Stimulated activated CD8-positive, alpha-beta memory T cell treated with anti-CD3 and anti-CD28 coated beads, Interleukin-7, amount 100 ng/mL, for 4 hours (primary cell): Measurements from ENCODE around the gene SAXO1.
A peak's percentile ranks its signal among the peaks of the same experiment; 100 is the strongest.
"Not testable (repeated sequence)": the region's sequence is repeated elsewhere in the genome, so short reads cannot be mapped to it uniquely, and the experiment has no call there.

ENCODE experiments used
- DNase-seq, 2 donors: peaks; one replicate each; pipeline ENCODE4 v3.0.0-alpha.2; 2020; ENCODE audit warnings: low read depth in 2 of 2

SAXO1 gene

GRCh38 chr9:19033015-19033414 lies at the start of gene SAXO1:
Gene SAXO1 (minus strand): TSS chr9:19033209. CDS start chr9:19032908, 301 bp downstream.
- DNase-seq, result no peak

- DNase-seq, result no peak
Observed at GRCh38 chr9:19074836-19075235, 41.8 kb upstream of the SAXO1 start.

- DNase-seq, result no peak
Observed at GRCh38 chr9:19074229-19074628, 41.2 kb upstream of the SAXO1 start.

- DNase-seq, result no peak
Observed at GRCh38 chr9:19057033-19057432, 24.0 kb upstream of the SAXO1 start.

GRCh38 chr9:19050637-19051591 lies 17.9 kb upstream of the SAXO1 start:
- DNase-seq, result no peak

- no peak for DNase-seq
Observed at GRCh38 chr9:19049917-19050636, 17.1 kb upstream of the SAXO1 start.

- peak; percentile 82 to 88 for DNase-seq
Observed at GRCh38 chr9:19048966-19049916, 16.2 kb upstream of the SAXO1 start, which contains the start of gene RRAGA. Gene RRAGA (plus strand): TSS chr9:19049427. CDS start chr9:19049660, 233 bp downstream.

GRCh38 chr9:19036611-19037010 lies 3.6 kb upstream of the SAXO1 start:
- no peak for DNase-seq

GRCh38 chr9:19032406-19032805 lies 603 bp downstream of the SAXO1 start:
- DNase-seq, result no peak

GRCh38 chr9:19030899-19031298 lies 2.1 kb downstream of the SAXO1 start:
- no peak for DNase-seq

GRCh38 chr9:19028835-19029451 lies 4.1 kb downstream of the SAXO1 start:
- no peak for DNase-seq

- no peak for DNase-seq
Observed at GRCh38 chr9:19027825-19028224, 5.2 kb downstream of the SAXO1 start.

GRCh38 chr9:19026375-19026774 lies 6.6 kb downstream of the SAXO1 start:
- no peak for DNase-seq

GRCh38 chr9:19023078-19023477 lies 9.9 kb downstream of the SAXO1 start:
- no peak for DNase-seq

- DNase-seq, result no peak
Observed at GRCh38 chr9:19022206-19022605, 10.8 kb downstream of the SAXO1 start.

- not testable (repeated sequence) for DNase-seq
Observed at GRCh38 chr9:19021649-19022048, 11.4 kb downstream of the SAXO1 start.

GRCh38 chr9:19020886-19021455 lies 12.0 kb downstream of the SAXO1 start:
- no peak for DNase-seq

- no peak for DNase-seq
Observed at GRCh38 chr9:19018201-19018600, 14.8 kb downstream of the SAXO1 start.

GRCh38 chr9:19009391-19009965 lies 23.5 kb downstream of the SAXO1 start:
- no peak for DNase-seq

- no peak for DNase-seq
Observed at GRCh38 chr9:19000133-19000532, 32.9 kb downstream of the SAXO1 start.
